Activated CD8-positive, alpha-beta memory T cell treated with anti-CD3 and anti-CD28 coated beads, Interleukin-2, amount 50 U/mL, for 24 hours (primary cell): Measurements from ENCODE around the gene DNAL4.

Experiments
- DNase-seq: peaks from one replicate; pipeline ENCODE4 v3.0.0-alpha.2; 2020; ENCODE audit errors: extremely low read depth

The DNAL4 gene

DNA sequence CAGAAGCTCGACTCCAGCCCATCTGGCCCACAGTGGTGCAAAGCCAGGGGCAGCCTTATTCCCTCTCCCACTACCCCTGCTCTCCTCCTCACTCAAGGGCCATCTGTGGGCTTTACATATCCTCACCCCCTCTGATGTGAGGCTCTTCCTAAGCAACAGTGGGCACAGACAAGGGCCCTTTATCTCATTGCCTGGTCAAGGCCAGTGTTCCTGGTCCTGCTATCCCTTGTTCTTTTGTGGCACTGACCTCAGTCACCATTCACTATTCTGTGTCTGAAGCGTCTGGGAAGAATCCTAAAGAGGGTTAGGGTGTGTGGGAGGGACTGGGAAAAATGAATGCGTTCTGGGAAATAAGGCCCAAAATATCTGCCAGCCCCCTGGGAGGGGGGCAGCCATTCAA, 7.3 kb downstream of the DNAL4 start:
- DNase-seq = no peak

- no peak for DNase-seq
Measured at GRCh38 chr22:38784856-38785255, 9.1 kb downstream of the DNAL4 start.

DNA sequence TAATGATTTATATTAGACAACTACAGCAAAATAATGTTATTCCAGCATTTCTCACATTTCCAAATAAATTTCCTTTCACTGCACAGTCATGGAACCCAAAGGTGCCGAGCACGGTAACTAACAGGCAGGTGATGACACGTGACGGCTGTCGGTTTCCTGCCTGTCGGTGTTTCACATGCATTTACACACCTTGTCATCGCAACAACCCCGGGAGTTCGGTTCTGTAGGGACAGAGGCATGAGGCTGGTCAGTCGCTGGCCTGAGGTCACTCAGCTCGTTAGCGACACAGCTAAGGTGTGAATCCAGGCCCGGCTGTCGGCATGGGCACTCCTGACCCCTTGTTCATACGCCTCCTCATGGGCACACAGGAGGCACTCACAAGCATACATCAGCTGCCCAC, 9.9 kb downstream of the DNAL4 start:
- DNase-seq = no peak

GRCh38 chr22:38783095-38783615, 10.8 kb downstream of the DNAL4 start:
- DNase-seq = no peak

DNA sequence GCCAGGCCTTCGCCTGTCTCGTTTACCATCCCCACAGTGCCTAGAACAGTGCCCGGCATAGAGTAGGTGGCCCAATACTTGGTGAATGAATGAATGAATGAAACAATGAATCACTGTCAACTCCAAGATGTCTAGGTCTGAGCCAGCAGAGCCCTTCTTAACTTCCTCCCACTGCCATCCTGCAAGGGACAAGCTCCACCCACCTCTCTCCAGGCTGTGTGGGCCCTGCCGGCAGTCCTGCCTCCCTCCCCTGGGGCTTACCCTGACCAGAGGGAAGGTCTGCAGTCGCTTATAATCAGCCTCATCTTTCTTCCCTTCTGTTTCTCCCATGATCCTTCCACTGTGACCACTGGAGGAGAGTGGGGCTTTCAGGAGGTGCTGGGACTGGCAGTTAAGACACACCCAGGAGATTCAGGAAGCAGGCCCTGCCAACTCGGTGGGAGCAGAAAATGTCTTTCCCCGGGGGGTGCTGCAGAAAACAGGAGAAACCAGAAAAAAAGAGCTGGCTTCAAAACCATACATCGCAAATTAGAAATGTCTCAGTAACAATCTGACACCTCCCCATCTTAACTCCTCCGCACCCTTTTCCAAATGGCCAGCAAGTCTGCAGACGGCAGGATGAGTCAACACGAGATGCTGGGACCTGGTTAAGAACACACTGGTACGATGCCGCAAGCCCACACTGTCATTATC, 11.4 kb downstream of the DNAL4 start:
- DNase-seq = no peak

GRCh38 chr22:38781033-38781432, 12.9 kb downstream of the DNAL4 start:
- no peak for DNase-seq

GRCh38 chr22:38777087-38777671, 16.8 kb downstream of the DNAL4 start:
- DNase-seq = no peak

- DNase-seq = no peak
Measured at GRCh38 chr22:38776086-38776485, 17.9 kb downstream of the DNAL4 start.

- DNase-seq = no peak
Measured at GRCh38 chr22:38775656-38776055, 18.3 kb downstream of the DNAL4 start.

GRCh38 chr22:38774496-38775166, 19.3 kb downstream of the DNAL4 start:
- DNase-seq = no peak

GRCh38 chr22:38773363-38773946, 20.5 kb downstream of the DNAL4 start:
- DNase-seq = no peak

DNA sequence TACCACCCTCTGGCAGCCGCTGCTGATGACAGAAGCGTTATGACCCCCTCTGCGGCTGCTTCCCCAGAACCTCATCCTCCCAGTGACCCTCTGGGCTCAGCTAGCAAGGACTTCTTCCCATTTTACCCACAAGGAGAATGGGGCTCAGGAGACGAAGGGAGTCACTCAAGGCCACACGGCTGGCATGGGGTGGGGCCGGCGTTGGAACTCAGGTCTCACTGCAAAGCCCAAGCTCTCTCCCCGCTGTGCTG, 21.4 kb downstream of the DNAL4 start:
- no peak for DNase-seq

DNA sequence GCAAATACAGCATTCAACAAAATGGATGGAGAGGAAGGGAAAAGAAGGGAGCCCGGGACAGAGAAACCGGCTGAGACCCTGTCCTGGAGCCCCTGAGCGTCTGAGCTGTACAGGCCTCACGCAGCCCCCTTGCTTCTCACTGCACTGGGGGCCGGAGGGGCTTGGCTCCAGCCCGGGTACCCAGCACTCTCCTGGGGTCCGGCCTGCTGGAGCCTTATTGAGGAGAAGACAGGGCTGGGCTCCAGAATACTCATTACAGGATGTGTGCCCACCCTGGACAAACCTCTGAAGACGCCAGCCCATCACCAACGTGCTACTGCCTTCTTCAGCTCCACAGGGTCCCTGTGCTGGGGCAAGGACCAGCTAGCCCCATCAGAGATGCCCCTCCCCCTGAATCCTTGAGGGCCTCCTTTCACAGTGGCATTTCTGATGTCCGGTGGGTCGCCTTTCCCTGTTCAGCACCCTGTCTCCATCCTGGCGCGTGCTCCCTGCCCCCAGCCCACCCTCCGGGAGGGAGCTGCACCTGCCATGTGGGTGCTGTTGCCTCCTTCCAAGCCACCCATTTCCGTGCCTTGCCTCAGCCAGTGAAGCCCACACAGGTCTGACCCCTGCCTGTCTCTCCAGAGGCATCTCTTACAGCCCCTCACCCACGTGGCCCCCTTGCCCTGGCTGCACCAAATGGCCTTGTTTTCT, 23.5 kb downstream of the DNAL4 start:
- no peak for DNase-seq

DNA sequence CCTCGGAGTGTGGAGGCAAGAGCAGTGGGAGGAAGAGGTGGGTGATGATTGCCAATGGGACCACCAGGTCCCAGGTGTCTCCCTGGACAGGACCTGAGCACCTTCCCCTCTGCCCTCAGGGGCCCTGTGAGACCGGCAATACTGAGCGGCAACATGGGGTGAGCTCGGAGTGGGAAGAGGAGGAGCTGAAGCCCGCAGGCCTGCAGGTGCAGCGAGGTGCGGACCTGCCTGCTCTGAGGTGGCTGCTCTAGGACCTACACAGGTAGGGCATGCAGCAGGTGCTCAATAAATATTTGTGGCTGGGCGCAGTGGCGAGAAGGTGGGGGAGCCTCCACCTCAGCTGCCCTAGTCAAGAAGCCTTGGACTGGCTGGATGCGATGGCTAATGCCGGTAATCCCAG, 25.9 kb downstream of the DNAL4 start:
- DNase-seq = no peak

DNA sequence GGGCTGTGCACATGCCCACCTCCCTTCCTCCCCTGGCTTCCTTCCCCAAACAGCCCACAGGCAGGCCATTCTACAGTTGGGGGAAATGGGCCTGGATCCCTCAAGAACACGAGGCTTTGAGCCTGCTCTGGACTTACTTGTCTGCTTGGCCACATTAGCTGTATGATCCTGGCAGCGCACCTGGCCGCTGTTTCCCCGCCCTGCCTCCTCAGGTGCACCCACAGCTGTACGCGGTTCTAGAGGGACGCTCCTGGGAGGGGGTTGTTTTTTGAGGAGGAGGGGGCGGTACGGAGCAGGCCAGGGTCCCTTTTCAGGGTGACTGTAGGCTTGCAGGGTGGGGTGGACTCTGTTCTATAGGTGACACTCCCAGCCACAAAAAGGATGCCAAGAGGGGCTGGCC, 26.6 kb downstream of the DNAL4 start:
- no peak for DNase-seq

- no peak for DNase-seq
Measured at GRCh38 chr22:38766076-38766777, 27.7 kb downstream of the DNAL4 start.

GRCh38 chr22:38762551-38762983, 31.4 kb downstream of the DNAL4 start:
- DNase-seq = no peak

- DNase-seq = no peak
Measured at GRCh38 chr22:38761202-38762162, 32.5 kb downstream of the DNAL4 start.

DNA sequence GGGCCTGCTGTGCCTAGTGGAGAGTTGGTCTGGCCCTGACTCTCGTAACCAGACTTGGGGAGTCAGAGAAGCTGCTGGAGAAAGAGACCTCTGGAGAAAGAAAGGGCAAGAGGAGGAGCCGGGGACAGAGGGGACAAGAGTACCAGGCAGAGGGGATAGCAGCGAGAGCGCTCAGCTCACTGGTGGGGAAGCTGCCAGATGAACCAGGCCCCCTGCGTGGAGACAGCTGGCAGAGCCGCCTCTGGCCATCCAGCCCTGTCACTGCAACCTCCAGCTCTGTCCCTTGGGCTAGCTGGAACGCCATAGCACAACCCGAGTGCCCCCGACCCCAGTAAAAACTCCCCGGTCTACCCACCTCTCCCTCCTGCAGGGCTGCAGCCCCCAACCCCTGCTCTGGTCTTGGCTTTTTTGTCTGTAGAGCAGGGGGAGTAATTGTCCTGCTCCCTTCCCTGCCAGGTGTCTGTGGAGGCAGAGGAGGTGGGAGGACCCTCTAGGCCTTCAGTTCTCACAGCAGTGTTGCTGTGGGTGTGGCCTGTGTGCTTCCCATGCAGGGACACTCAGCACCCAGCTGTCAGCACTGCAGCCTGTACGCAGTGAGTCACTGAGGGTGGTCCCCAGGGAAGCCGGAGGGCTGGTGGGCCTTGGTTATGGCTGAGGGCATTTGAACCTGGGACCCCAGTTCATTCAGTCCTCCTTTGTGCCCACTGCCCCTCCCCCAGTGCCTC, 33.3 kb downstream of the DNAL4 start:
- no peak for DNase-seq

DNA sequence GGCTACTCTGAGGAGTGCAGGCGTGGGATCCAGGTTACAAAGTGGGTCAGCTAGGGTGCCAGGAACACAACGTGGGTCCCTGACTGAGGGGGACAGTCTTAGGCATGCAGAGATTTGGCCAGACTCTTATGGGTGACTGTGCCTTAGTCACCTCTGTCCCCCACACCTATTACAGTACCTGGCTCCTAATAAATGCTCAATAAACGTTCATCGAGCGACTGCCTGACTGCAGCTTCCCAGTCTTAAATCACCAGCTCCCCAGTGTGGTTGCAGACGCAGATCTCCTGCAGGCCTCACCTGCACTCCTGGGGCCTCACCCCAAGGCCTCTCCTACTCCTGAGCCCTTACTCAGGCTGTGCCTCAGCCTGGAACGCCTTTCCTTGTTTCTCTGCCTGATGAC, 34.9 kb downstream of the DNAL4 start:
- no peak for DNase-seq
